IPS DF 4.7 (cell line): ENCODE data around the gene RBM28.
"Not testable (repeated sequence)": the region's sequence is repeated elsewhere in the genome, so short reads cannot be mapped to it uniquely, and the experiment has no call there.

ENCODE experiments used
- DNase-seq: peaks from one replicate; pipeline ENCODE4 v3.0.0-alpha.2; 2013; ENCODE audit warnings: low spot score; ENCODE audit errors: extremely low read depth

RBM28 gene

GRCh38 chr7:128349466-128349825 lies 5.7 kb upstream of the RBM28 start:
- no peak for DNase-seq

- DNase-seq: no peak
These were observed 4.0 kb upstream of the RBM28 start for GRCh38 chr7:128347647-128348097.

GRCh38 chr7:128344431-128344774 lies 695 bp upstream of the RBM28 start:
- no peak for DNase-seq

- DNase-seq: no peak
These were observed 2.0 kb downstream of the RBM28 start for GRCh38 chr7:128341733-128342132.

GRCh38 chr7:128335730-128336129 lies 8.0 kb downstream of the RBM28 start:
- no peak for DNase-seq

GRCh38 chr7:128324368-128324680 lies 19.4 kb downstream of the RBM28 start:
- DNase-seq: no peak

- DNase-seq: no peak
These were observed 20.0 kb downstream of the RBM28 start for GRCh38 chr7:128323459-128324367.

GRCh38 chr7:128323040-128323439 lies 20.7 kb downstream of the RBM28 start:
- no peak for DNase-seq

GRCh38 chr7:128322040-128322643 lies 21.6 kb downstream of the RBM28 start:
- DNase-seq: no peak

GRCh38 chr7:128321044-128321422 lies 22.7 kb downstream of the RBM28 start:
- DNase-seq: no peak

- no peak for DNase-seq
These were observed 25.0 kb downstream of the RBM28 start for GRCh38 chr7:128318691-128319090.

- DNase-seq: no peak
These were observed 32.7 kb downstream of the RBM28 start for GRCh38 chr7:128311013-128311412.

GRCh38 chr7:128310499-128310898 lies 33.2 kb downstream of the RBM28 start:
- DNase-seq: no peak

- DNase-seq: no peak
These were observed 33.7 kb downstream of the RBM28 start for GRCh38 chr7:128309976-128310375.

- DNase-seq: no peak
These were observed 34.6 kb downstream of the RBM28 start for GRCh38 chr7:128309124-128309523.

- DNase-seq: no peak
These were observed 36.6 kb downstream of the RBM28 start for GRCh38 chr7:128307061-128307460.

GRCh38 chr7:128304212-128304611 lies 39.5 kb downstream of the RBM28 start:
- DNase-seq: no peak

GRCh38 chr7:128303643-128304042 lies 40.1 kb downstream of the RBM28 start:
- no peak for DNase-seq

GRCh38 chr7:128303133-128303532 lies 40.6 kb downstream of the RBM28 start:
- no peak for DNase-seq

- DNase-seq: no peak
These were observed 41.6 kb downstream of the RBM28 start for GRCh38 chr7:128302139-128302538.

- DNase-seq: no peak
These were observed 44.5 kb downstream of the RBM28 start for GRCh38 chr7:128299109-128299607.

GRCh38 chr7:128298004-128298403 lies 45.7 kb downstream of the RBM28 start:
- not testable (repeated sequence) for DNase-seq

GRCh38 chr7:128287556-128287955 lies 56.2 kb downstream of the RBM28 start:
- DNase-seq: no peak
